Non-pigmented ciliary epithelial cell (primary cell): ENCODE measurements around the gene BST2.
"Not testable (repeated sequence)": the region's sequence is repeated elsewhere in the genome, so short reads cannot be mapped to it uniquely, and the experiment has no call there.

Experiments used
- DNase-seq: peaks from one replicate; pipeline ENCODE4 v3.0.0-alpha.2; 2010; ENCODE audit warnings: low read depth

BST2 gene

GRCh38 chr19:17389957-17390664, 15.3 kb downstream of the BST2 start:
- no peak for DNase-seq

DNA sequence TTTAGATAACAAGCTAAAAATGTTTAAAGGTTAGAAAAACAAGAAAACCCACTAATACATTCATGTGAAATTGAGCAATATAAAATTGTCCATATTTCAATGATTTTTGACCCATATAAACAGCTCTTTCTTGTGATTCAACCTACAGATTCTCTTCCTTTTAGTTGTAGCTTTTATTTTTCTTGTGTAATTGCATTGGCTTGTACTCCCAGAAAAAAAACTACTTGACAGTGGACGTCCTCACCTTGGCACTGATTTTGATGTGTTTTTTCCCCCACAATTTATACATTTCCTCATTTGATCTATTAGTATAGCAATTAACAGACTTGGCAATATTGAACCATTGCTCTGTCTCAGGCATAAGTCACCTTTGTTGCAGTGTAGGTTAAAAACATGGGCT, 16.1 kb downstream of the BST2 start:
- no peak for DNase-seq

DNA sequence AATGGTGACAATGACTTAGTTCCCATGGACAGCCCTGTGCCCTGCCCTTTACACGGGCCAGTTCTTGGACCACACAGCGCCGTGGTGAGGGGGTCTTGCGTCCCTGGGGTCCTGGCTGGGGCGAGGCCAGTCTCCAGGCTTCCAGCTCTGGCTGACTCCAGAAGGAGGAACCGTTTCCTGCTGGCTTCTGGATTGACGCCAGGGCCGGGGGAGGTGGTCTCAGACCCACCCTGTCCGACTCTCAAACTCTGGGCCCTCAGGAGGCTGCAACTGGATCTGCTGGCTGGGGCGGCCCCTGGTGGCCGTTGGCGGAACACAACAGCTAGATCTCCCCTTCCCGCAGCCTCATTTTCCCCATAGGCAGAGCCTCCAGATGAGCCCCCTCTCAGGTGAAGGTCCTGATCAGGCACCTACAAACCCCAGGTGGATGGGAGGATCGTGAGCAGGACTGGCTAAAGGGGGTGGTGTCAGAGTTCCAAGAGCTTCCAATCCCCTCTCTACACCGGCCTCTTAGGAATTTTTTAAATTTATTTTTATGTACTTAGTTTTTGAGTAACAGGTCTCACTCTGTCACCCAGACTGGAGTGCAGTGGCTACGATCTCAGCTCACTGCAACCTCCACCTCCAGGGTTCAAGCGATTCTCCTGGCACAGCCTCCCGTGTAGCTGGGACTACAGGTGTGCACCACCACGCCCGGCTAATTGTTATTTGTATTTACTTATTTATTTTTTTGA, 19.4 kb downstream of the BST2 start:
- no peak for DNase-seq

DNA sequence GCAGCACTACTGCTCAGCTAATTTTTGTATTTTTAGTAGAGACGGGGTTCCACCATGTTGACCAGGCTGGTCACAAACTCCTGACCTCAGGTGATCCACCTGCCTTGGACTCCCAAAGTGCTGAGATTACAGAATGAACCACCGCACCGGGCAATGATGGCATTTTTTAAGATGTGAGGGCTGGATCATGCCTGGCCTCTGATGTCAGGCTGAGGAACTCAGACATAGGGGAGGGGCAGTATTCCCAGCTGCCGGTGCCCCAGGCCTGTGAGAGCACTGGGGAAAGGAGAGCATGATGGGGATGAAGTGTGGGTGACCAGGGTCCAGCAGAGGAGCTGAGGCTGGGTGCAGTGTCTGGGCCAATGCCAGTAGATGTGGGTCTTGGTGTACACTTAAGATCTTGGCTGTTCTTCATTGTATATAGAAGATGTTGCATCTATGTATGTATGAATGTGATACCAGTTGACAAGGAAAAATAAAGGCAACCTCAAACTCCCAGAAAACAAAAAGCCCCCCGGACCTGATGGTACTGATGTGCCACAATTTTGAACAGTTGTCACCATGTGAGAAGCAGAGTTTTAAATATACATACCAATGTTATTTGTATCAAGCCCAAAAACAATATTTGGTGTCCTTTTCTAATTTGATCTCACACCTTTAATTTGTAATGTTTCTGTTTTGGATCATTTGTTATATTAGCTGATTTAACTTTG, 24.8 kb downstream of the BST2 start:
- DNase-seq = no peak

- no peak for DNase-seq
Observed at GRCh38 chr19:17379221-17379631, 26.2 kb downstream of the BST2 start.

- DNase-seq = no peak
Observed at GRCh38 chr19:17378271-17378670, 27.2 kb downstream of the BST2 start.

- DNase-seq = no peak
Observed at GRCh38 chr19:17376935-17377600, 28.4 kb downstream of the BST2 start, which contains the start of gene PLVAP. Gene PLVAP, minus strand, starts transcription at chr19:17377342. Its CDS starts 54 bp downstream, at chr19:17377288.

GRCh38 chr19:17370026-17370587, 35.3 kb downstream of the BST2 start:
- no peak for DNase-seq

DNA sequence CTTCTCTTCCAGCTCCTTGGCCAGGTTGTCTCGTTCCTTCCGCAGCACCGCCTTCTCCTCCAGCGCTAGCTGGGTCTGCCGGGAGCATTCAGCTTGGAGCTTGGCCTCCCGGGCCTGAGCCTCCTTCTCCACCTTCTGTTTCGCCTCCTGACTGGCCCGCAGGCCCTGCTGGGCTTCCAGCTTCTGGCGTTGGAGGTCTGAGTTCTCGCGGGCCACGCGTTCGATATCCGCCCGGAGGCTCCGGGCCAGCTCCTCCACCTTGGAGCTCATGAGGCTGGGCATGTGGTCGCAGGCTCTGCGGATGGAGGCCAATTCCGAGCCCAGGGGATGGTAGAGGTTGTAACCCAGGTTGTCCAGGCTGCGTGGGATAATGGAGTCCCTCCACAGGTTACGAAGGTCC, 40.1 kb downstream of the BST2 start:
- no peak for DNase-seq

- DNase-seq = not testable (repeated sequence)
Observed at GRCh38 chr19:17363852-17364605, 41.4 kb downstream of the BST2 start.

- no peak for DNase-seq
Observed at GRCh38 chr19:17359905-17360800, 45.3 kb downstream of the BST2 start.

- no peak for DNase-seq
Observed at GRCh38 chr19:17358395-17358794, 47.0 kb downstream of the BST2 start.

DNA sequence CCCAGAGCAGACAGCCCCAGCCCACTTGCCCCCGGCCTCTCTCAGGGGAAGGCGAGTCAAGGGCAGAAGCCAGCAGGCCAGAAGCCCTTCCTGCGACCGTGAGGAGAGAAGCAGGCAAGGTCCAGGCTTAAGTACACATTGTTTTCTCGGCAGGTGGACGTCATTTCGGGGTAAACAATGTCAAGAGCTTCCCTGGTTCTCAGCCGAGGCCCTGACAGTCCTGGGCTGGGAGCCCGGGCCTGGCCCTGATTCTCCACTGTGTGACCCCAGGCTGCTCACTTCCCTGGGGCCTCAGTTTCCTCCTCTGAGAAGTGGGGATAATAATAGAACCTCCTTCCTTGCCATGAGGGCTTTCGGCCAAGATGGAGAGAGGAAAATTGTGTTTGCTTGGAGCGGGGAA, 47.7 kb downstream of the BST2 start:
- no peak for DNase-seq

- no peak for DNase-seq
Observed at GRCh38 chr19:17357078-17357666, 48.3 kb downstream of the BST2 start.

- no peak for DNase-seq
Observed at GRCh38 chr19:17353386-17353785, 52.0 kb downstream of the BST2 start.
